ENCODE results near the gene MFF. TPM values are rescaled to one million over a fixed set of nuclear protein-coding genes. Genes with fewer than 3 reads are reported as not detected.

The MFF gene
- total and polyA plus RNA-seq, 7 donors = 63.8 to 143 (median 75.0) TPM

DNA sequence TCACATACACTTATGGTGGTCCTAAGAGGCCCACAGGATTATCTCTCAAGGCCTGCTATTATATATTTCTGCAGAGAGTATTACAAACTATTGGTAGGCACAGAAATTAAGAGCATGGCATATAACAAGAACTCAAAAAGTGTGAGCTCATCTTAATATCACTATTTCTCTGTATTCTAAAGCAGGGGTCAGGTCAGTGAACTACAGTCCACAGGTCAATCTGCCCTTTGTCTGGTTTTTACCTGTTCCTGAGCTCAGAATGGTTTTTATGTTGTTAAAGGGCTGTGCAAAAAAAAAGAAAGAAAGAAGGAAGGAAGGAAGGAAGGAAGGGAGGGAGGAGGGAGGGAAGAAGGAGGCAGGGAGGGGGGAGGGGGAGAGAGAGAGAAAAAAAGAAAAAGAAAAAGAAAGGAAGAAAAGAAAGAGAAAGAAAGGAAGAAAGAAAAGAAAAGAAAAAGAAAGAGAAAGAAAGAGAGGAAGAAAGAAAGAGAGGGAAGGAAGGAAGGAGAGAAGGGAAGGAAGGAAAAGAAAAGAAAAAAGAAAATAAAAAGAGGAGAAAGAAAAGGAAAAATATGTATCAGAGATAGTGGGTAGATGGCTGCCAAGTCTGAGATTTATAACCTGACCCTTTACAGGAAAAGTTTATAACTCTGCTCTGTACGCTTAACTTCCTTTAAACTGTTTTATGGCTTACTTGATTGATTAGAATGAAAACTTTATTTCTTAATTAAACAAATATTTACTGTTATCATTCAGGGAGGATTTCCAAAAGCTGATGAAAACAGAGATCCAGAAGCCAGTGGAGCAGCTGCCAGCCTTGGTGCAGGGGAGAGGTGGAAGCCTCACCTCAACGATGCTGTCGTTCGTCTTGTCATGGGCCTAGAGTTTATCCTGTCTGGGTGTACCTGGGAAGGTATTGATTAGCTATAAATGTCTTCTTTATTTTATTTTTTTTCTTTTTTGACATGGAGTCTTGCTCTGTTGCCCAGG is 73.9 kb downstream of the MFF start:
- DNase-seq (no peak), ATAC-seq (no peak)
- Histone ChIP-seq H3K9me3 (no peaks in the 10 kb centered on the region), H3K27ac (no peak overlapping the region), H3K36me3 (ENCODE audit: insufficient read depth in 1 of 2, low read depth in 1 of 2) (no peaks in the 10 kb centered on the region), H3K27me3 (ENCODE audit: insufficient read depth in 3 of 3, low read length in 2 of 3) (peaks cover 0 to 6% (median 0%) of the 10 kb centered on the region in 3 donors), H3K4me1 (no peaks in the 10 kb centered on the region), H3K4me3 (no peak overlapping the region)
- intact Hi-C loops (cut with DNase I) = no loop called here
- TF ChIP-seq, protein P1, sequence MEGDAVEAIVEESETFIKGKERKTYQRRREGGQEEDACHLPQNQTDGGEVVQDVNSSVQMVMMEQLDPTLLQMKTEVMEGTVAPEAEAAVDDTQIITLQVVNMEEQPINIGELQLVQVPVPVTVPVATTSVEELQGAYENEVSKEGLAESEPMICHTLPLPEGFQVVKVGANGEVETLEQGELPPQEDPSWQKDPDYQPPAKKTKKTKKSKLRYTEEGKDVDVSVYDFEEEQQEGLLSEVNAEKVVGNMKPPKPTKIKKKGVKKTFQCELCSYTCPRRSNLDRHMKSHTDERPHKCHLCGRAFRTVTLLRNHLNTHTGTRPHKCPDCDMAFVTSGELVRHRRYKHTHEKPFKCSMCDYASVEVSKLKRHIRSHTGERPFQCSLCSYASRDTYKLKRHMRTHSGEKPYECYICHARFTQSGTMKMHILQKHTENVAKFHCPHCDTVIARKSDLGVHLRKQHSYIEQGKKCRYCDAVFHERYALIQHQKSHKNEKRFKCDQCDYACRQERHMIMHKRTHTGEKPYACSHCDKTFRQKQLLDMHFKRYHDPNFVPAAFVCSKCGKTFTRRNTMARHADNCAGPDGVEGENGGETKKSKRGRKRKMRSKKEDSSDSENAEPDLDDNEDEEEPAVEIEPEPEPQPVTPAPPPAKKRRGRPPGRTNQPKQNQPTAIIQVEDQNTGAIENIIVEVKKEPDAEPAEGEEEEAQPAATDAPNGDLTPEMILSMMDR (IDR thresholded peaks at IDR 0.05) = no peak
- WGBS, 3 donors = 62 to 93% (median 67%) methylated on average over 4 of the region's 4 CpGs

DNA sequence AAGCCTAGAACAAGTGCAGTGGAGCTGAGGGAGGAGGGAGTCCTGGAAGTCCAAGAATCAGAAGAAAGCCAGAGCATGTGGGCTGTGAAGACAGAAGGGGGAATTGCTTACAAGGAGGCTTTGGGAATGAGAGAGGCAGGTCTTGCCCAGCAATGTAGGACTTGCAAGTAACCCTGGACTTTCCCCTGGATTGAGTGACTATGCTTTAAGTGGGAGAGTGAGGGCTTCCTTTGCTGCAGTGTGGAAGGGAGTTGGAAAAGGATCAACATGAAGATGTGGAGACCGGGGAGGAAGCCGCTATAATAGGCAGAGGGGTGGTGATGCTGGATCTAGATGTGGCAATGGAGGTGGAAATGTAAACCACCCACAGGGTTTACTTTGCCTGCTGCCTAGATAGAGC is 76.5 kb downstream of the MFF start:
- no peaks in the 10 kb centered on the region for H3K9me3 ChIP-seq
- H3K4me3 ChIP-seq = no peak overlapping the region
- H3K27me3 ChIP-seq (ENCODE audit: insufficient read depth in 3 of 3, low read length in 2 of 3) = peaks cover 0 to 6% (median 0%) of the 10 kb centered on the region in 3 donors
- TF ChIP-seq, protein P1 (IDR thresholded peaks at IDR 0.05) = no peak
- no peaks in the 10 kb centered on the region for H3K36me3 ChIP-seq (ENCODE audit: insufficient read depth in 1 of 2, low read depth in 1 of 2)
- H3K27ac ChIP-seq = no peak overlapping the region
- DNase-seq (no peak), ATAC-seq (no peak)
- peaks cover 9% of the 10 kb centered on the region for H3K4me1 ChIP-seq
- WGBS, 3 donors = 34 to 89% (median 74%) methylated on average over 2 of the region's 2 CpGs
- intact Hi-C loops (cut with DNase I) = loop anchor here in 1 of 2 donors (10.0 kb wide), 1 partner anchor 363 kb away; no protein-coding TSS in a partner anchor

DNA sequence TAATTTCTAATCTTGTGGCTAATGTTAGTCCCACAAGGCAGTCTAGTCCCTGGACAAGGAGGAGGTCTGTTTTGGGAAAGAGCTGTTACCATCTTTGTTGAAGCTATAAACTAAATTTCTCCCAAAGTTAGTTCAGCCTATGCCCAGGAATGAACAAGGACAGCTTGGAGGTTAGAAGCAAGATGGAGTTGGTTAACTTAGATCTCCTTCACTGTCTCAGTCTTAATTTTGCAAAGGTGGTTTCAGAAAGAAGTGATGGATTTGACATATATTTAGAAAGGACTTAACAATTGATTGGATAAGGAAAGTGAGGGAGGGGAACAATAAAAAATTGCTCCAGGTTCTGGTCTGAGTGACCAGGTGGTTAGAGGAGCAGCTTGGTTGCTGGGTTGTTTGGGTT is 77.3 kb downstream of the MFF start:
- peaks cover 14% of the 10 kb centered on the region for H3K4me1 ChIP-seq
- H3K9me3 ChIP-seq = no peaks in the 10 kb centered on the region
- no peaks in the 10 kb centered on the region for H3K36me3 ChIP-seq (ENCODE audit: insufficient read depth in 1 of 2, low read depth in 1 of 2)
- DNase-seq = no peak
- H3K27ac ChIP-seq = no peak overlapping the region
- intact Hi-C loops (cut with DNase I) = loop anchor here in 1 of 2 donors (10.0 kb wide), 1 partner anchor 362 kb away; no protein-coding TSS in a partner anchor
- H3K4me3 ChIP-seq = no peak overlapping the region
- no peak for ATAC-seq
- H3K27me3 ChIP-seq (ENCODE audit: insufficient read depth in 3 of 3, low read length in 2 of 3) = peaks cover 0 to 6% (median 0%) of the 10 kb centered on the region in 3 donors
- TF ChIP-seq, protein P1 (IDR thresholded peaks at IDR 0.05) = no peak

DNA sequence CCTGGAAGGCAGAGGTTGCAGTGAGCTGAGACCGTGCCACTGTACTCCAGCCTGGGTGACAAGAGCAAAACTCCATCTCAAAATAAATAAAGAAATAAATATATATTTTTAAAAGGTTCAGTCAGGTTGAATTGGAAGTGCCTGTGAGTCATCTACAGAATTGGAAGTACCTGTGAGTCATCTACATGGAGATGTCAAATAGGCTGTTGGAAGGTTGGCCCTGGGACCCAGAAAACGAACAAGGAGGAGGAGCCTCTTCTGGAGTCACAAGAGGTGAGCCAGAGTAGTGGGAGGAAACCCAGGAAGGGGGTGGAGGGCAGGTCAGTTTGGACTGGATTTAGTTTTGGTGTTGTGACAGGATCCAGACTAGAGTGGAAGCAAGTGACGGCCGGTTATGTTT is 77.9 kb downstream of the MFF start:
- no peak for DNase-seq
- Histone ChIP-seq H3K27ac (no peak overlapping the region), H3K4me1 (peaks cover 14% of the 10 kb centered on the region), H3K4me3 (no peak overlapping the region), H3K9me3 (no peaks in the 10 kb centered on the region), H3K27me3 (ENCODE audit: insufficient read depth in 3 of 3, low read length in 2 of 3) (peaks cover 0 to 9% (median 3%) of the 10 kb centered on the region in 3 donors), H3K36me3 (ENCODE audit: insufficient read depth in 1 of 2, low read depth in 1 of 2) (no peaks in the 10 kb centered on the region)
- no peak for ATAC-seq
- intact Hi-C loops (cut with DNase I) = loop anchor here in 1 of 2 donors (10.0 kb wide), 1 partner anchor 362 kb away; no protein-coding TSS in a partner anchor
- WGBS, 3 donors = 59 to 64% (median 61%) methylated on average over 4 of the region's 4 CpGs
- TF ChIP-seq, protein P1 (IDR thresholded peaks at IDR 0.05) = no peak
